Activated CD4-positive, CD25-positive, alpha-beta regulatory T cell (primary cell): ENCODE data around the gene LIMD2.

Source experiments
- DNase-seq, 4 experiments: peaks; one replicate each; lab custom pipeline; 2025; lab: John Stamatoyannopoulos, UW

Gene LIMD2

DNA sequence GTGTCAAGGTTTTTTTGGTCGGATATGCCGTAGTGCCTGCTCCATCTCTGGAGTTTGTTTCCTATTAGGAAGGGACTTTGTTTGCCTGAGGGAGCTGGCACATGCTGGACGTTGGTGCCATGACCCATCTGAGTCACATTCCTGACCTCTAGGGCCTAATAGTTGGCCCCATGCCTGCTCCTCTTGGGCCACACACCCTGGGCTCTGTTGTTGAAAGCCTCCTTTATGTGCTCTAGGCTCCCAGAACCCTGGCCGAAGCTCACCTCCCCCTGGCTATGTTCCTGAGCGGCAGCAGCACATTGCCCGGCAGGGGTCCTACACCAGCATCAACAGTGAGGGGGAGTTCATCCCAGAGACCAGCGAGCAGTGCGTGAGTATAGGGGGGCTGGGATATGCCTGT lies 18.4 kb downstream of the LIMD2 start:
- DNase-seq, result no peak

- DNase-seq, result no peak
Measured at GRCh38 chr17:63680700-63681099, 19.2 kb downstream of the LIMD2 start.

DNA sequence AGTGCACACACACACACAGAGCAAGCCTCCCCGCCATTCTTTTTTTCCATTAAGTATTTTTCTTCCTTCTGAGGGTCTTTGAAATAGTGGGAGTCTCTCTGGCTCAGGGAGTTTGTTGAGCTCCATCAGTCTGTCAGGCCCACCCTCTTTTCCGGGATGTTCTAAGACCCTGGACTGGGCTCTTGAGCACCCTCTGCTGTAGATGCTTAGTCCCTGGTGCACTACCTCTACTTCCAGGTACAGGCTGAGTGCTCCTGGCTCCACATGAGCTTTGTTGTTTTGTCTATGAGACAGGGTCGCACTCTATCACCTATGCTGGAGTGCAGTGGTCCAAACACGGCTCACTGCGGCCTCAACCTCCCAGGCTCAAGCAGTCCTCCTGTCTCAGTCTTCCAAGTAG lies 20.7 kb downstream of the LIMD2 start:
- DNase-seq, result no peak

DNA sequence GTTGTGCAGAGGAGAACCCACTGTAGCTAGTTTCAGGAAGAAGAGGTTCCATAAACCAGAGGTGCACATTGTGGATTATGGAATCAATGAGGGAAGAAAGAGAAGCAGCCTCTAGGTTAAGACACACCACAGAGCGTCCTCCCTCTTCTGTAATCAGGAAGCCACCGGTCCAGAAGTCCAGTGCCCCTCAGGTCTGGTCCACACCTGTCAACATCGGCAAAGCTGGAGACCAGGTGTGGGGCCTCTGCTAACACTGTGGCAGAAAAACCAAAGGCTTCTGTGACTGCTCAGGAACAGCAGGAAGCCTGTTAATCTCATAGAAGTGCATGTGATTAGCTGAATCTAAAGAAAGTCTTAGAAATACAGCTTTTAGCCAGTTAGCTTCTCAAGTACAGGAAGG lies 23.3 kb downstream of the LIMD2 start:
- DNase-seq, result no peak

DNA sequence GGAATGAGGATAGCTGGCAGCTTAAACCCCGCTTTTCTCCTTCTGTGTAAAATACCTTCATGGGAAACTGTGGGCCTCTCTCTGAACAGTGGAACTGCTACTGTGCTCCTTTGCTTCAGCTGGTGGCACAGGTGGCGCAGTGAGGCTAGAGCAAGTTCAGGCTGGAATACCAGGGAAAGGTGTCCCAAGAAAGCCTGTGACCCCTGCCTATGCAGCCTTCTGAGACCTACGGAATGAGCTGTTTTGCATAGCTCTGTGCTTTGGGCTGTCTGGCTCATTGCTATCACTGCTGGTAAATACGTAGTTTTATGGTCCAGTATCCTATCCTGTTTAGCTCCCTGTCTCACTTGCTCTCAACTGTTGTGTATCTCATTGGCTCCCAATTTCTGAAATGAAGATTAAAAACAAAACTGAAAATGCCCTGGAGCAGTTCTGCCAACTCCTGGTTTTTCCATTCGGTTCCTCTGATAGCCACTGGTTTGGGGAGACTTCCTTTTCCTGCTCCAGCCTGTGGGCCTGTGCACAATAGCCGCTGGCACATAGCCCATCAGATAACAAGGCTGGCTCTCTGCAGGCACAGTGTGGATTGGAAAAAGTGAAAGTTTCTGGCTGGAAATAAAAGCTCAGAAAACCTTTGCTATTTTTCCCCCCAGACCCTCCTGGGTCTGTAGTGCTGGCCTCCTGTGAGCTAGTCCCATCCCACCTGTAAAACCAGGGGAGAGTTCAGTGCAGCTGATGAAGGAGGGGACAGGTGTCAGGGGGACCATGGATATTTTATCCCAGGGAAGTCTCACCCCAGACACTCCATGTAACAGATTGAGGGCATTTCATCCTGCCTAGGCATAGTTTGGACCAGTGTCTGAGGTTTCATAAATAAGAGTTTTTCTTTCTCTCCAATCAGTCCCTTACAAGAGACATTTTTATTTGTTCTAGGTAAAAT lies 24.0 kb downstream of the LIMD2 start:
- no peak for DNase-seq

DNA sequence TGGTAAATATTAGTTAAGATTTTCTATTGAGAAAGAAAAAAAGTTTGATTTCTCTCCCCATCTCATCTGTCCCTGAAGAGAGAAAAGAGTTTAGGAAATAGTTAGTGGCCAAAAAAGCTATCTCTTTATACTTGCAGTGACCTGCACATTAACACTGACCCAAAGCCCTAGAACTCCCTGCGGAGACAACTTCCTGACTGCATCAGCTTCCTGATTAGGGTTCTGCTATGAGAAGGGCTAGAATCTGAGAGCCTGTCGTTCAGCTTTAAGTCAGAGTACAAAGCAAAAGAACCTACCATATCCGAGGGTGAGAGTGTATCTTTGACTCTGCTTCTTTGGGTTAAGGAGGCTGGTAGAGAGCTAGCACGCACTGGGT lies 24.7 kb downstream of the LIMD2 start:
- no peak for DNase-seq

GRCh38 chr17:63672856-63673255 lies 27.1 kb downstream of the LIMD2 start:
- DNase-seq, result no peak

GRCh38 chr17:63665527-63666214 lies 34.3 kb downstream of the LIMD2 start:
- no peak for DNase-seq

DNA sequence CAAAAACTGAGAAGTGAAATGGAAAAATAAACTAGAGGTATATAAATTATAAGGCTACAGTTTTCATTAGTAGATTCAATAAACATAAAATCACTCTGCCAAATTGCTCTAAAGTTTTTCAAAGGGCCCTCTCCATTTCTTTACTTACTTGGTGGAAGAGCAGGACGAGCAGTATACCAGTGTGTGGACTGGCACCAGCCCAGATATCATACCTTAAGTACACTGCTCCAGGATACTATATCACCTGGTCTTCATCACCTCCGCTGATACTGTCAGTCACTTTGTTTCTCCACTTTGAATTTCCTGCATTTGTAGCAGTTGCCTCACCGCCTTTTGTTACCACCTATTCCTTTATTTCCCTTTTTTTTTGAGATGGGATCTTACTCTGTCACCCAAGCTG lies 40.1 kb downstream of the LIMD2 start:
- no peak for DNase-seq

GRCh38 chr17:63658366-63658765 lies 41.6 kb downstream of the LIMD2 start:
- DNase-seq, result no peak

DNA sequence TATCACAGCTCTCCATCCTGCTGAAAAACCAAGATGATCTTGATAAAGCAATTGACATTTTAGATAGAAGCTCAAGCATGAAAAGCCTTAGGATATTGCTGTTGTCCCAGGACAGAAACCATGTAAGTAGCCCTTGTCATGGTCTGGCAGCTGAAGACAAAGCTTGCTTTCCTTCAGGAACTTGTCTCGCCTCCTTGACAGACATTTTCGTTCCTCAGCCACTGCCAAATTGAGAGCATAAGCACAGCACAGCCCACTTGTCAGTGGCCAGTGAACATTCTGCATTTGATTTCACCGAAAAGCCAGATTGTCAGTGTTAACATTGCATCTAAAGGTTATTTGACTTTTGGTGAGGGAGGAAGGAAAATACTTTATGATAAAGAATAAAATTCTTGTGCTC lies 42.1 kb downstream of the LIMD2 start:
- no peak for DNase-seq

GRCh38 chr17:63653050-63653449 lies 46.9 kb downstream of the LIMD2 start:
- DNase-seq, result no peak

- no peak for DNase-seq
Measured at GRCh38 chr17:63652106-63652505, 47.8 kb downstream of the LIMD2 start.

GRCh38 chr17:63649813-63650212 lies 50.1 kb downstream of the LIMD2 start:
- DNase-seq, result no peak

- no peak for DNase-seq
Measured at GRCh38 chr17:63647936-63648335, 52.0 kb downstream of the LIMD2 start.

DNA sequence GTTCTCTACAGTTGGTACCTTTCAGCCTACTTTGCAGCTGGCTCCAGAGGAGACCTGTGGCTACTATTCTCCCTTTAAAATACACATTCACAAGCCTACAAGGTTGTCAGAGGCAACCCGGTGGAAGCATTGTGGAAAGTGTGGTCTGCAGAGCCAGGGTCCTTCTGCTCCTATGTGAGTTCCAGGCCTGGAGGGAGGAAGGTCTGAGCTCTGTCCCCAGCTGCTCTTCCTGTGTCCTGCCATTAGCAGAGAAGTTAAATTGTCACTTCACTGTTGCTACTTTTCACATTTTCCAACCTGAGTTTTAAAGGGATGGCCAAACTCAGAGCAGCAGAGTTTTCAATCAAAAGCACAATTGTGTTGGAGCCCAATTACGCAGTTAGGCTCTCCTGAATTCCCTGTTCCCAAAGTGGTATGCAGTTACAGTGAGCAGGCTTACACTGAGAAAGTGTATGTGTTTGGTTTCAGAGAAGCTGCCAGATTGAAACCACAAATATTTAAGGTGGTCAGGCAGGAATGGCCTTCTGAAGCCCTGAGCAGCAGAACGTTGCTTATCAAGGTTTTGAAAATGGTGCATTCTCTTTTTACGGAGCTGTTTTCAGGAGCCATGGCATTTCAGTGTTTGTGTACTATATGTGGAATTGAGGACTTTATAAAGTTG lies 52.7 kb downstream of the LIMD2 start:
- DNase-seq, result no peak

DNA sequence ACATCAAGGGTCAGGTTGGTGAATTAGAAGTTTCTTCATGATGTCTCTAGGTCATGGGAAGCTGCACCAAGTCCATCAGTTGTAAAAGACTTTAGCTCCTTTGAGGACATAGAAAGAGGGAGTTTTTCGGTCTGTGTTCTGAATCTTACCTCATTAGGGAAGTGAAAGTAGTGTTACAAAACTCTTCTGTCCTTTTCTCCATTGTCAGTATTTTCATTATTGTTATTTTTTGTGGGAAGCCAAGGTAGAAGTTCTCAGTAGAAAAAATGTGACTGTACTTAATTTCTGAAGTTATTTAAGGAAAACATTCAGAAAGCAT lies 53.5 kb downstream of the LIMD2 start:
- DNase-seq, result no peak
